Kasumi-1 (cell line): ENCODE data around the gene KIF7.

Source experiments
- DNase-seq, 2 experiments: peaks; one replicate each; lab custom pipeline; 2025; lab: John Stamatoyannopoulos, UW

Gene KIF7

DNA sequence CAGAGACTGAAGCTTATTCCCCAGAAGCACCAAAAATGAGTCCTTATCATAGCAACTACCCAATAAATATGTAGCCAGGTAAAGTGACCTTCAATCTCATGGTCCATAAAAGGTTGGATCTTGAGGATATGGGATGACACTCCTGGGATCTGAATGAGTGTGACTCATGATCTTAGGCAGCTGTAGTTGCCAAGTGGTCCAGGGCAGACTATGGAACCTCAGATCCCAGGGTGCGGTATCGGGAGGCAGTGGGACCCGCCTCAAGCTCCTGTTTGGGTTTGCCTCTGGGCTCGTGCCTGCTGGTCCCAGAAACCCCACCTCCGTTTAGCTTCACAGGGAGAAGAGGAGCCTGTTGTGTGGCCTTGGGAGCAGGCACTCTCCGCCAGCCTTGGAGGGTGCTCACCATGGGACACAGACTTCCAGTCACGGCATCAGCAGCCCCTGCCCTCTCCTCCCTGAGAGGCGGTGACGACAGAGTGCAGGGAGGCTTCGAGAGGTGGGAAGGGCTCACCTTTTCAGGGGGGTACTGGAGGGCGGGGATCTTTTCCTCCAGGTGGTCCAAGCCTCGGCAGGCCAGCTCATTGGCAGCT, 15.8 kb upstream of the KIF7 start:
- DNase-seq, result no peak

DNA sequence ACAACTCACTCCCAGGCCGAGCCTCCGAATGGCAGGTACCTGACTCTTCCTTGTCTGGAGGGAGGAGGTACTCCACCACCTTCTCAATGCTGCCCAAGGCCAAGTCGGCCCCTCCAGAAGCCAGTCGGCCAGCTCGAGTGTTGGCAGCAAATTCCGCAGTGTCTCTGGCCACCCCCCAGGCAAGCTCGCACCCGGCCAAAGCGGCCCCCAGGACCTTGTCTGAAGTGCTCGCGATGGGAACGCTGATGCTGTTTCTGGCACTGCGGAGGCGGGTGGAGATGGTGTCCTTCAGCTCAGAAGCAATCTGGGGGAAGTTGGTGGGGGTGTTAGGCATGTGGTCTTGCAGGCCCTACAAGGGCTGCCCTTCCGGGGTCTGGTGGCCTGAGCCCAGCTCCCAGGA, 14.7 kb upstream of the KIF7 start:
- no peak for DNase-seq

- DNase-seq, result no peak
Observed at GRCh38 chr15:89669309-89669865, 14.1 kb upstream of the KIF7 start.

DNA sequence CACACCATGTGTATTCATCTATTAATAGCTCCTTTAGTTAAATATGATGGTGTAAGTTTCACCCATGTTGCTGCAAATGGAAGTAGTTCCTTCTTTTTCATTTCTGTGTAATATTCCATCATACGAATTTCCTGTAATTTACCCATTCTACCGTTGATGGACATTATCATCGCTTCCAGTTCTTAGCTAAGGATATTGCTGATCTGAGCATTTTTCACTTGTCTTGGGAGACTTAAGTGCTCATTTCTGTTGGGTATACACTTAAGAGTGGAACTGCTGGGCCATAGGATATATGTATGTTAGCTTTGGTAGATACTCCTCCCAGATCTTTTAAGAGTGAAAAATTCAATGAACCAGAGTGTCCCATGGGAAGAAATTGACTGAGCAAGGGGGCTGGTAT, 12.9 kb upstream of the KIF7 start:
- DNase-seq, result no peak

DNA sequence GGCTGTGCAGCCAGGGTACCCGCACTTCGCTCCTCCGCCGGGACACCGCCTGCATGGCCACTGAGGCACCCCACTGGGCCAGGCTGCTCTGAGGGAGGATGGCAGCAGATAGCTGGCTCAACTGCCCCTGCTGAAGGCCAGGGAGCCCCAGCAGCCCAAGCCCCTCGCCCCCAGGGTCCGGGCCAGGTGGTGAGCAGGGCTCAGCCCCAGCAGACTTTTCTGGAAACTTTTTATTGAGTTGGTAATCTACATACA, 12.4 kb upstream of the KIF7 start:
- DNase-seq, result no peak

- no peak for DNase-seq
Observed at GRCh38 chr15:89666858-89667705, 11.8 kb upstream of the KIF7 start.

- no peak for DNase-seq
Observed at GRCh38 chr15:89666184-89666857, 11.1 kb upstream of the KIF7 start.

DNA sequence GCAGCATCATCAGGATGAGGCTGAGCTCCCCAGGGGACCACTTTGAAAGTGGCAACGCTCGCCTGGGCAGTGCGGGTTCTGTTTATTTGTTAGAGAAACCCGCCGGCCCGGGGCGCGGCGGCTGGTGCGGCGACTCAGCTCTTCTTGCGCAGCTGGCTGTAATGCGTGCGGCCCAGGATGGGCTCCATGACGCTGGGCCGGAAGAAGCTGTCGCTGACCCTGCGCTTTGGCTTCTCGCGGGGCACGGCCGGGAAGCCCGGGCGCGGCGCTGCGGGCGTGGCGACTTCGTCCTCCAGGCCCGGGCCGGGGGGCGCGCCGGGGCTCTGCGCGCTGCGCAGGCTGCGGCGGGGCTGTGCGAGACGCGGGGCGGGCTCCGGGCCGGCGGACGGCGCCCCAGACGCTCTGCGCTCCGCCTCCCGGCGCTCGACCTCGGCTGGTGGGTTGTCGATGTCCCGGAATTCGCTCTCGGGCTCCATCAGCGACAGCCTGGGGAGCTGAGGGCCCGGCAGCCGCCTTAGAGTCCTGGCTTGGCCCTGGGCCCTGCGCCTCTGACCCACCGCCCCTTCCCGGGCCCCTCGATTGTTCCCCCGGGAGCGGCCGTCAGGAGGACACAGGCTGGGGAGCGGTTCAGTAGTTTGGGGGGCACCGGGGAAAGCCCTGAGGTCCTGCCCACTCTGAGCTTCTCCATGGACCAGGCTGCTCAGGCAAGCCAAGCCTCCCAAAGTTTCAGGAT, 10.3 kb upstream of the KIF7 start:
- DNase-seq, result no peak

DNA sequence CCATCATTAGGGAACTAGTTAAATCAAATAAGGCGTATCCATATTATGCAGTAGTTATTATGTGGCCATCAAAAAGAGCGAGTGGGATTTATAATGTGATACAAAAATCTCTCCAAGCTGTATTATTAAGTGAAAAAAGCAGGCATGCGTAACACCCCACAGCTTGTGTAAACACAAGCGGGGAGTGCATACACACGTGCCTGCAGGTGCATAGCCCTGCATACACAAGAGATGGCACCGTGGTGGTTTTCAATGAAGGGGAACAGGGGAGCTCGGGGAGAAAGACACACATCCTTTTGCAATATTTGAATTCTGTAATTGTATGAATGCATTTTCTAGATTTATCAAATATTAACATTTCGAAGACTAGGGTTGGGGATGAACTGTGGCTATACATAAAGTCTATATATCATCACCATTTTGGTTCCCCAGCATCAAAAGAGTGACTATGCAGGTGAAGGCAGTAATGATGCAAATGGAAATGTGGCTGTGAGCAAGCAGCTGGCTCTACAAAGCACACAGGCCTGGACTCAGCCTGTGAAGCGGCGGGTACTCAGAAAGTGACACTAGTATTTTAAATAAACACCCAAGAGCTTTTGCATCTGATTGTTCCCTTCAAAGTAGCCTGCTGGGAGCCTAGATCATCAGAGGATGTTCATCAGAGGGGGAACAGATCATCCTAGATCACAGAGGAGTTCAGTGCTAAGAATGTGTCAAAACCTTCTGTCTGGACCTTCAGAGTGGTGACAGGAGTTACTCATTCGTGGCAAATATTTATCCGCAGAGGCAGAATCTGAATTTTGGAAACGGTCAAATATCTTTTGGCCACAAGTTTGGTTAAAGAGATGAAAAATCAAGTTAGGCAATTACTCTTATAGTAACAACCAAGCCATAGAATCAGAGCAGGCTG, 9.4 kb upstream of the KIF7 start:
- DNase-seq, result no peak

- no peak for DNase-seq
Observed at GRCh38 chr15:89662893-89663626, 7.8 kb upstream of the KIF7 start.

- no peak for DNase-seq
Observed at GRCh38 chr15:89660556-89660955, 5.3 kb upstream of the KIF7 start.

- no peak for DNase-seq
Observed at GRCh38 chr15:89659295-89659694, 4.0 kb upstream of the KIF7 start.

- DNase-seq, result no peak
Observed at GRCh38 chr15:89657686-89658200, 2.5 kb upstream of the KIF7 start.

- no peak for DNase-seq
Observed at GRCh38 chr15:89656116-89656815, 999 bp upstream of the KIF7 start.

- no peak for DNase-seq
Observed at GRCh38 chr15:89654301-89654761, 936 bp downstream of the KIF7 start.

DNA sequence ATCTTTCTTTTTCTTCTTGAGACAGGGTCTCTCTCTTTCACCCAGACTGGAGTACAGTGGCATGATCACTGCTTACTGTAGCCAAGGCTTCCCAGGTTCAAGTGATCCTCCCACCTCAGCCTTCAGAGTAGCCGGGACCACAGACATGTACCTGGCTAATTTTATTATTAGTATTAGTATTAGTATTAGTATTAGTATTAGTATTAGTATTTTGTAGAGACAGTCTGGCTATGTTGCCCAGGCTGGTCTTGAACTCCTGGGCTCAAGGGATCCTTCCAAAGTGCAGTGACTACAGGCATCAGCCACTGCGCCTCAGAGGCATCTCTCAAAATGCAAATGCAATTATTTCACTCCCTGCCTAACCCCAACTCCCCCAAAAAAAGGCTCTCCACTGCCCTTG, 1.7 kb downstream of the KIF7 start:
- no peak for DNase-seq

DNA sequence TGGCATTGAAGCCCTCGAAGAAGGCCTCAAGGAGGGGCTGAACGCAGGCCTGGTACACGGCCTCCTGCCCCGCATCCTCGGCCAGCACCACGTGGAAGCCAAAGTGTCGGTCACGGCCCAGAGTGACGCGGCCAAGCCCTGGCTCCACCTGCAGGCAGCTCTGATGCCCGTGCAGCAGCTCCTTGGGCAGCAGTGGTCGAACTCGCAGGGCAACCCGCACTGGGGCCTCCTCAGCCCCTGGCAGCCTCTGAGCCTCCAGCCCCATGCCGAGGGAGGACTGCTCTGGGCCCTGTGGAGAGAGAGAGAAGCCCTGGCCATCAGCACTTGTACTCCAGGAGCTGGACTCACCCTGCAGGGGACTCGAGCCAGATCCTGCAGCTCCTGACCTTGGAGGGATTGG, 2.6 kb downstream of the KIF7 start:
- no peak for DNase-seq

GRCh38 chr15:89652131-89652530, 3.1 kb downstream of the KIF7 start:
- DNase-seq, result no peak

- no peak for DNase-seq
Observed at GRCh38 chr15:89649716-89650115, 5.6 kb downstream of the KIF7 start.
